Coronary artery (tissue), 2 donors: ENCODE data around the gene KLHL24.
"Not testable (repeated sequence)": the region's sequence is repeated elsewhere in the genome, so short reads cannot be mapped to it uniquely, and the experiment has no call there.

Experiments
- DNase-seq: peaks from one replicate; pipeline ENCODE4 v3.0.0-alpha.2; 2017; ENCODE audit warnings: low spot score
- H3K27ac ChIP-seq, 2 donors: fragments of 200-600 bp; sonication (generic); one replicate each; pipeline ENCODE4 v1.5.1; 2016 to 2019
- H3K4me3 ChIP-seq: fragments of 200-600 bp; sonication (generic); 2 replicates; pipeline ENCODE4 v1.5.1; 2016; ENCODE audit warnings: mild to moderate bottlenecking, moderate library complexity
- TF ChIP-seq, protein P1 (sequence below): fragments of 200-600 bp; sonication (generic); IDR thresholded peaks from one replicate; pipeline ENCODE4 v1.5.1; 2019; ENCODE audit warnings: antibody characterized with exemption

The KLHL24 gene

GRCh38 chr3:183597959-183598358, 37.5 kb upstream of the KLHL24 start:
- TF ChIP-seq, protein P1, sequence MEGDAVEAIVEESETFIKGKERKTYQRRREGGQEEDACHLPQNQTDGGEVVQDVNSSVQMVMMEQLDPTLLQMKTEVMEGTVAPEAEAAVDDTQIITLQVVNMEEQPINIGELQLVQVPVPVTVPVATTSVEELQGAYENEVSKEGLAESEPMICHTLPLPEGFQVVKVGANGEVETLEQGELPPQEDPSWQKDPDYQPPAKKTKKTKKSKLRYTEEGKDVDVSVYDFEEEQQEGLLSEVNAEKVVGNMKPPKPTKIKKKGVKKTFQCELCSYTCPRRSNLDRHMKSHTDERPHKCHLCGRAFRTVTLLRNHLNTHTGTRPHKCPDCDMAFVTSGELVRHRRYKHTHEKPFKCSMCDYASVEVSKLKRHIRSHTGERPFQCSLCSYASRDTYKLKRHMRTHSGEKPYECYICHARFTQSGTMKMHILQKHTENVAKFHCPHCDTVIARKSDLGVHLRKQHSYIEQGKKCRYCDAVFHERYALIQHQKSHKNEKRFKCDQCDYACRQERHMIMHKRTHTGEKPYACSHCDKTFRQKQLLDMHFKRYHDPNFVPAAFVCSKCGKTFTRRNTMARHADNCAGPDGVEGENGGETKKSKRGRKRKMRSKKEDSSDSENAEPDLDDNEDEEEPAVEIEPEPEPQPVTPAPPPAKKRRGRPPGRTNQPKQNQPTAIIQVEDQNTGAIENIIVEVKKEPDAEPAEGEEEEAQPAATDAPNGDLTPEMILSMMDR, result no peak
- DNase-seq, result no peak
- Histone ChIP-seq H3K4me3 (no peak overlapping the region), H3K27ac (no peak overlapping the region)

DNA sequence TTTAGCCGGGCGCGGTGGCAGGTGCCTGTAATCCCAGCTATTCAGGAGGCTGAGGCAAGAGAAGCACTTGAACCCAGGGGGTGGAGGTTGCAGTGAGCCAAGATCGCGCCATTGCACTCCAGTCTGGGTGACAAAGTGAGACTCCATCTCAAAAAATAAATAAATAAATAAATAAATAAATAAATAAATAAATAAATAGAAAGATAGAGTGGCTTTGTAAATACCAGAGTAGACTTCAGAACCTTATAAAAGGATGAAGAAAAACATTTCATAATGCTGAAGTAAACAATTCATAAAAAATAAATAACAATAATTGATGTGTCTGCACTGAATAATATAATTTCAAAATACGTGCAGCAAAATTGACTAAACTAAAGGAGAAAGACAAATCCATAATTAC, 24.1 kb upstream of the KLHL24 start:
- not testable (repeated sequence) for DNase-seq, H3K4me3 ChIP-seq, H3K27ac ChIP-seq

DNA sequence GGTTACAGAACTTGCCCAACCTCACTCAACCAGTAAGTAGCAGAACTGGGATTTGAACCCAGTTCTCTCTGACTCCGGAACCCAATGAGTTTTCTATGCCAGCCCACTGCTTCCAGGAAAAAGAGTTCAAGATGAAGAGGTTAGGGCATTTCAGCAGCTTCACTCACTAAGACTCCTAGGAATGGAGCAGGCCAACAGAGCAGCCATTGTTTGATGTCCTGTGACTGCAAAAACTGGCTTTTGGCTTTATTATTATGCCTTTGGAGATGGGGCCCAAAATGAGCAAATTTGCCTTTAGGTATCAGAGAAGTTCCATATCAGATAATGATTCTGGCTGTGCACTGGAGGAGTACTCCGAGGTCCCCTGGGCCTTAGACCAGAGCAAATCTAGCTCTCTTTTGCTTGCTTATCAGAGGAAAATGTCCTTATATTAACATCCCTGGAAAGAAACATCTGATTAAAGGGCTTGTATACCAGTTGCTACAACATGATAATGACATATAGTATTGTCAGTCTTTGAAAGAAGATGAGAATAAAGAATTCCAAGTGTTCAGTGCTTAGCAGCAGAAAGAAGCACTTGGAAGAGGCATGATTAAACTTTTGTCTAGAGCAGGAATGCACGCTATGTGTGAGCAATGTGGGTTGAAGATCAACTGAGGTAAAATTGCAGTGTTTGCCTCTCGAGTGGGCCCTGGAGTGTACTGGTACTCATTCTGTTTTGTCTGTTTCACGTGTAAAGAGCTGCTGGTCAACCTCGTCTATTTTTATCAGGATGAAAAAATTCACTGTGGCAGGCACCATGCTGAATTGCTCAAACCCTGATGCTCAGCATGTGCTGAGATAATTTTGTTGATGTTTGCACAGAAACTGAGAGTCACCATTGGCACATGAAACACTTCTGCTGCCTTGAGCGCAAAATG, 21.8 kb upstream of the KLHL24 start:
- Histone ChIP-seq H3K4me3 (no peak overlapping the region), H3K27ac (no peak overlapping the region)
- DNase-seq, result no peak
- TF ChIP-seq, protein P1, result no peak

GRCh38 chr3:183618542-183618941, 16.9 kb upstream of the KLHL24 start:
- Histone ChIP-seq H3K4me3 (no peak overlapping the region), H3K27ac (no peak overlapping the region)
- TF ChIP-seq, protein P1, result no peak
- no peak for DNase-seq

DNA sequence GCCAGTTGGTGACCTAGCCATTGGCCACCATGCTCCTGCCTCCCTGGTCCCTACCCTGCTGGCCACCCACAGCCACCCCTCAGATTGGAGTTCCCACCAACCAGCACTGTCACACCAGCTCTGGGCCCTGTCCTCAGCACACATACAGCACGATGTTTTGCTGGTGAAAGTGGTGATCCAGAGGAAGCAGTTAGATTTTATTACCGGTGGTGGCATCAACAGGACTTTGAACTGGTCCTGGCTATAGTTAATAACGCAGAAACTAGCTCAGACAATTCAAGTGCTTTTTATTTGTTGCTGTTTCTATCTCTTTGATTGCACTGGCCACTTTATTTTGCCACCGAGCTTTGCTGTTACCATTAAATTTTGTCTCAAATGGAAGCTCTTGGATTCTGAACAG, 16.4 kb upstream of the KLHL24 start:
- TF ChIP-seq, protein P1, result no peak
- Histone ChIP-seq H3K4me3 (no peak overlapping the region), H3K27ac (no peak overlapping the region)
- no peak for DNase-seq

- DNase-seq, result no peak
- Histone ChIP-seq H3K4me3 (no peak overlapping the region), H3K27ac (no peak overlapping the region)
- TF ChIP-seq, protein P1, result no peak
These were observed 15.7 kb upstream of the KLHL24 start for GRCh38 chr3:183619624-183620251.

- Histone ChIP-seq H3K27ac (no peak overlapping the region), H3K4me3 (no peak overlapping the region)
- TF ChIP-seq, protein P1, result no peak
- no peak for DNase-seq
These were observed 15.2 kb upstream of the KLHL24 start for GRCh38 chr3:183620252-183620628.

- not testable (repeated sequence) for H3K4me3 ChIP-seq, H3K27ac ChIP-seq, DNase-seq
These were observed 12.9 kb upstream of the KLHL24 start for GRCh38 chr3:183622473-183622872.
